GM19043 (cell line): ENCODE results near the gene RCE1.

Source experiments
- ATAC-seq: cut with Tn5 transposase; IDR thresholded peaks from one replicate; pipeline ENCODE4 v1.9.1; 2021; ENCODE audit warnings: low read depth; ENCODE audit not compliant: unreplicated experiment

Gene RCE1

GRCh38 chr11:66844496-66845142 is 1.4 kb downstream of the RCE1 start:
- ATAC-seq, result no peak

- no peak for ATAC-seq
These were observed 2.1 kb downstream of the RCE1 start for GRCh38 chr11:66845143-66845875.

DNA sequence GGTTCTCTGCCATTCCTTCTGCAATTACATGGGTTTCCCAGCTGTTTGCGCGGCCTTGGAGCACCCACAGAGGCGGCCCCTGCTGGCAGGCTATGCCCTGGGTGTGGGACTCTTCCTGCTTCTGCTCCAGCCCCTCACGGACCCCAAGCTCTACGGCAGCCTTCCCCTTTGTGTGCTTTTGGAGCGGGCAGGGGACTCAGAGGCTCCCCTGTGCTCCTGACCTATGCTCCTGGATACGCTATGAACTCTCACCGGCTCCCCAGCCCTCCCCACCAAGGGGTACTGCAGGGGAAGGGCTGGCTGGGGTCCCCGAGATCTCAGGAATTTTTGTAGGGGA is 2.6 kb downstream of the RCE1 start:
- ATAC-seq, result no peak

DNA sequence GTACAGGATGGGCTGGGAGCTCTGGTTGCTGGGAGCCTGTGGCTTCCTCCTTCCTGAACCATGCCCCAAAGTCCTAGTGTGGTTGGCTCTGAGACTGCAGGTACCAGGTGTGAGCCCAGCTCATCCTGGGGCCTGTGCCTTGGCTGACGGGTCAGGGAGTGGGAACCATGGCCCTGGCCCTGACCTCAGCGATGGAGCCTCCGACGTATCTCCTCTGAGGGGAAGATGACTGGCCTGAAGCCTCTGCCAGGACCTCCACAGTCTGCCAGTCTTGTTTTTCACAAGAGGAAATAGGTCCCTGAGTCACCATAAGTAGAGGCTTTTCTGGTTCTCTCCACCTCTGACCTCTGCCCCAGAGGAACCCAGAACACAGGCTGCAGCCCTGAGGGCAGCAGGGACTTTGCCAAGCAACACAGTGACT is 3.4 kb downstream of the RCE1 start:
- no peak for ATAC-seq

DNA sequence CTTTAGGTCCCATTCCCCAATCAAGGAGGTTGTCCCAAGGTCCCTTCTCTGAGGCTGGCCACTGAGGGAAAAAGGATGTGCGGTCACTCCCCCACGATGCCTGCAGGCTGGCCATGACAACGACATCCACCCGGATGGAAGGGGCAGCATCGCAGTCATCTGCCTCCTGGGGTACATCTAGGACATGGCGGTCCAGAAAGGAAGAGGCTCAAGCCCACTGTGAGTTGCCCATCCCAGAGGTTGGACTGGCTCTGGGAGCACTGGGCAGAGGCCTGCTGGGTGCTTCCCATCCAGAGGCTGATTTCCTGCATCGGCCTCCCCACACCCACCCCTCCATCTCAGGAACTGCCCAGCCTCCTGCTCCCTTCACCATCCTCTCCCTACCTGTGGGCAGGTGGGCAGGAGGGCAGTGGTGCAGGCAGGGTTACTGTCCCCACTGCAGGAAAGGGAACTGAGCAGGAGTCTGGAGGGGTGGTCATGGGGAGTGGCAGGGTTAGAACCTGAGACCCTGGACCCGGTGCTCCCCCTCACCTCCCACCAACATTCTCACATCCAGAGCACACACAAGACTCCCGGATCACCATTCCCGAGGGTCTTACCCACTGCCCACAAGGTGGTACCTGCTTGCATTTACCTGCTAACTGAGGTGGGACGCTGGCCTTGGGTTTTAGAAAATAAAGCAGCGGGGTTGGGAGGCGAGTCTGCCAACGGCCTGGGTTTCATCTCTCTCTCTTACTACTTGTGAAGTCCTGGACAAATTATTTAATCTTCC is 4.4 kb downstream of the RCE1 start:
- ATAC-seq, result no peak

DNA sequence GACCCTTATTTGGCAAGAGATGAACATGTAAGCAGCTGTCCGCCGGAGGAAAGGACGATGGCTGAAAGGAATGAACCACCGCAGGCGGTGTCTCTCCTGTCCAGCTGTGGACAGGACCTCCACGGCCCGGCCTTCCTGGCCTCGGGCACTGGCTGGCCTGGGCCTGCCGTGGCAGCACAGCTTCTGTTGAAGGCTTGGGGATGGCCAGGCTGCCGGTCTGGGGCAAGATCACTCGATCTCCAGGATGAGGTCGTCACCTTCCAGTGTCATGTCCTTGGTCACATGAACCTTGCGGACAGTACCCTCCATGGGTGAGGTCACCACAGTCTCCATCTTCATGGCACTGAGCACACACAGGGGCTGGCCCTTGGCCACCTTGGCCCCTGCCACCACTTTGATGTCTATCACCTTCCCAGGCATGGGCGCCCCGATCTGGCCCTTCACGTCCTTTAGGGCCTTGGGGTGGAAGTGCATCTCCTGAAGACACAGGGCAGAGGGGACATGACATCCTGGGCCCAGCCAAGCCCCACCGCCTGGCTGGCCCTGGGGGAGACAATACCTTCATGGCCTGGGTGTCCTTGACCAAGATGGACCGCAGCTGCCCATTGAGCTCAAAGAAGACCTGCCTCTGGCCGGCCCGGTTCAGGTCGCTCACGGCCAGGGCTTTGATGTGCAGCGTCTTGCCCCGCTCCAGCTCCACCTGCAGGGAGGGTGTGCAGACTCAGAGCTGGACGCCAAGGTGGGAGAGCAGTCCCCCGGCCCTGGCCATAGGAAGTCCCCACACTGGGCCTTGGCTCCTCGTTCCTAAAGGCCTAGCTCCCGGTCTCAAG is 5.6 kb downstream of the RCE1 start:
- ATAC-seq, result no peak

- ATAC-seq, result no peak
These were observed 6.4 kb downstream of the RCE1 start for GRCh38 chr11:66849501-66850234.

DNA sequence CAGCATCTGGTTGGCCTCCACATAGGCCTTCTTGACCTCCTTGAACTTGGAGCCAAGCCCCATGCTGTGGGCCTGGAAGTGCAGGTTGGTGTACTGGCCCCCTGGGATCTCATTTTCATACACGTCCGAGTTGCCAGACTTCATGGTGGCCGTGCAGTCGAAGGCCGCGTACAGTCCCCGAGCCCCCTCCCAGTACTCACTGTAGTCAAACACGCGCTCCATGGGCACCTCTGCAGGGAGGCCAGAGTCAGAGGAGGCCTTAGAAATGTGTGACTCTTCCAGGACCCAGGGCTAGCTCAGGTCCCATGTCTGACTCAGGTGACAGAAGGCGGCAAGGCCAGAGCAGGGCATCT is 7.0 kb downstream of the RCE1 start:
- no peak for ATAC-seq

DNA sequence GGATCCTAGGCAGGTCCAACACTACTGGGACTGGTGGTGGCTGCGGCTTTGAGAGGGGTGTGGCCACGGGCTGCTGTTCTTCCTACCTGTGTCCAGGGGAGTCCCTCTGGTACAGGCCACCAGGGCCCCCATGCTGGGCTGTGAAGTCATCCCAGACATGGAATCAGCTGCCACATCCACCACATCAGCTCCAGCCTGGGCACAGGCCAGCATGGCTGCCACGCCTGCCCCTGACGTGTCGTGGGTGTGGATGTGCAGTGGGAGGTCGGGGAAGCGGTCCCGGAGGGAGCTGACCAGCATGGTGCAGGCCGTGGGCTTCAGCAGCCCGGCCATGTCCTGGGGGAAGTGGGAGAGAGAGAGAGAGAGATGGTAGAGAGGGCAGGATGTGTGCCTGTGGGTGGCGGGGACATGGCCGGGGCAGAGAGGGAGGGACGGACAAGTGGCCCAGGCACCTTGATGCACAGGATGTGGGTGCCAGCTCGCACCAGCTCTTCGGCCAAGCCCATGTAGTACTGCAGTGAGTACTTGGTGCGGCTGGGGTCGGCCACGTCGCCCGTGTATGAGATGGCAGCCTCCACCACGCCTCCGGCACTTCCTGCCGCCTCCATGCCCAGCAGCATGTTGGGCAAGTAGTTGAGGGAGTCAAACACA is 7.5 kb downstream of the RCE1 start:
- ATAC-seq, result no peak

DNA sequence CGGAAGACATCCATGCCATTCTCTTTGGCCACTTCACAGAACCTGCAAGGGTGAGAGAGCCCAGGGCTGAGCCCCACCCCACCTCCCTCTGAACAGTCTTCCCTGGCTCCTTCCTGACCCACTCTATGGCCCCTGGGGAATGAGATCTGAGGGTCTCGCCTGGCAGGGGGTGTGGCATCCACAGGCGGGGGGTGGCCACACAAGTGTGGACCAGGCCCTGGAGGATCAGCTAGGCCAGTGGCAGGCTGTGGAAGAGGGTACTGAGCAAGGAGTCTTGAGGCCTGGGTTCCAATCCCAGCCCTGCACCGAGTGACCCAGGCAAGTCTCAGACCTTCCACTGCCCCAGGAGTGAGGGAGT is 8.0 kb downstream of the RCE1 start:
- no peak for ATAC-seq

- ATAC-seq, result no peak
These were observed 8.6 kb downstream of the RCE1 start for GRCh38 chr11:66851698-66852465.

- no peak for ATAC-seq
These were observed 9.4 kb downstream of the RCE1 start for GRCh38 chr11:66852466-66853241.

- ATAC-seq, result no peak
These were observed 10.3 kb downstream of the RCE1 start for GRCh38 chr11:66853242-66854229.

DNA sequence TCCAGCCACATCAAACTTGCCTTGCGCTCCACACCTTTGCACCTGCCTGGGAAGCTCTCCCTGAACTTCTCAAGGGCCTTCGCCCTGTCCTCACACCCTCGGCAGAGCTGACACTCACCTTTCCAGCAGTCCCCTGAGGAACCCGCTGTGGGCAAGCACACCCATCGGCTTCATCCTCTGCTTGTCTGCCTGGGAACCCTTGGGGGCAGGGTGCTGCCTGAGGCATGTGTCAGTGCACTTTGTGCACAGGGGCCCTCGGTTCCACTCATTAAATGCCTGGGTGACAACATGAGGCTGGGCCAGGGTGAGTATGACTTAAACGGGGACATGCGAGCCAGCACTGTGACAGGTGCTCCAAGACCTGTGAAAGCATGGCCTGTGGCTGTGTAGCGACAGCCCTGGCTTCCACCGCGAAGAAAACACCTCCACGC is 11.0 kb downstream of the RCE1 start:
- ATAC-seq, result no peak

DNA sequence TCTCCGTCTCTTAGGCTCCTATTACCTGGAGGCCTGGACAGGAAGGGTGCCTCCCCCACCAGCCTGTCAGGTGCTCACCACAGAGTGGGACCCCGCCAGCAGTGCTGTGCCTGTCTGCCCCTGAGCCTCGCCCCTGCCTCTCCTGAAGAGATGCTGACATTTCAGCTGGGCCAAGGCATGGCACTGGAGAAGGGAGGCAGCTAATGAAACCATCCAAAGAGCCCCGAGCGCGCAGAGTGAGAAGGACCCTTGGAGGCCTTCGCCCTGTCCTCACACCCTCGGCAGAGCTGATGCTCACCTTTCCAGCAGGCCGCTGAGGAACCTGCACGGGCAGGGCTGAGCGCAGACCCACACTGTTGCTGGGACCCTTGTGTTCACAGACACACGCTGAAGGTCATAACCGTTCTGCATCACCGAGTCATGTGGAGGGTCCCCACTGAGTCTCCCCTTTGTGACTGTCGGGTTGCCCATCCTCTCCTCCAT is 11.5 kb downstream of the RCE1 start:
- ATAC-seq, result no peak

DNA sequence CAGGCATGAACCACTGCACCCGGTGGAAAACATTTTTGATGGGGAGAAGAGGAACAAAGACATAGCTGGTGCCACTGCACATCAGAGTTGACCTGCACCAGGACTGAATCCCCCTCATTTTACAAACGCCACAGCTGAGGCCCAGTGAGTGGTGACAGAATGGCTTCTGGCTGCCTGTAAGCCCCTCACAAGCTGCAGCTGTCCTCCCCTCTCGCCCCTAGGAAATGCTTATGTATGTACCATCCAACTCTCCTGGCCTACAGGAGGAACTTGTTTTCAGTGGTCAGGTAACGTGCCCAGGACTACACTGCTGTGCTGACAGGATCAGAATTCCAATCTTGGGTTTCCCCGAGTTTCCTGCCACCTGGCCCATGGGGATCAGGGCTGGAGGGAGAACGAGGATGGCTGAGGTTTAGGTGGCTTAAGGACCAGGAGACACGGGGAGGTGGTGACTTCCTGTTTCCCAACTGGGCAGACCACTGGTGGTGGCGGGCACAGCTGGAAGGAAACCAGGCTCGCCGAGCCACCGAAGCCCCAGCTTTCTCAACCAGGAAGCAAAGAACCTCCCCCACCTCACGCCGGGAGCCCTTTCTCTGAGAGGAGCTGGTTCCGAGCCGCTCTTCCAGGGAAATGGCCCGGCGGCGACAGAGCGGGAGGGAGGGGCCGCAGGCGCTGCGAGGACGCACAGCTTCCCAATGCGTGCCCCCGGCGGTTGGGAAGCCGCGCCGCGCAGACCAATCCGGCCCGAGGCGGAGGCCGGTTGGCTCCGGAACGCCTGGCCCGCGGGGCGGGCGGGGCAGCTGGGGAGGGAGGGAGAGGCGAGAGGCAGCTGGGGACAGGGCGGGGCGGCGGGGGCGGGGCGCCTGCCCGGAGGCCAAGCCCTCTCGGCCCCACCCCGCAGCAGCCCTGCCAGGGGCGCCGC is 12.6 kb downstream of the RCE1 start:
- ATAC-seq, result peak; percentile 73
